Measurements from ENCODE around the gene TTC1.
"Not testable (repeated sequence)": the region's sequence is repeated elsewhere in the genome, so short reads cannot be mapped to it uniquely, and the experiment has no call there.

Gene TTC1

GRCh38 chr5:160008877-160009590, at the start of gene TTC1:
Gene TTC1, plus strand, starts transcription at chr5:160009139. Its CDS starts 1,390 bp downstream, at chr5:160010529.
- peak; percentile 97 for DNase-seq

- no peak for DNase-seq
Observed at GRCh38 chr5:159961176-159962160, 47.5 kb upstream of the TTC1 start.

GRCh38 chr5:159962214-159962613, 46.7 kb upstream of the TTC1 start:
- no peak for DNase-seq

- no peak for DNase-seq
Observed at GRCh38 chr5:159963935-159964334, 45.0 kb upstream of the TTC1 start.

- DNase-seq = no peak
Observed at GRCh38 chr5:159965031-159965837, 43.7 kb upstream of the TTC1 start.

- not testable (repeated sequence) for DNase-seq
Observed at GRCh38 chr5:159965838-159966128, 43.2 kb upstream of the TTC1 start.

GRCh38 chr5:159969966-159970365, 39.0 kb upstream of the TTC1 start:
- no peak for DNase-seq

GRCh38 chr5:159971038-159971437, 37.9 kb upstream of the TTC1 start:
- no peak for DNase-seq

GRCh38 chr5:159971514-159971913, 37.4 kb upstream of the TTC1 start:
- DNase-seq = no peak

- DNase-seq = no peak
Observed at GRCh38 chr5:159971931-159972461, 36.9 kb upstream of the TTC1 start.

- DNase-seq = no peak
Observed at GRCh38 chr5:159972538-159973362, 36.2 kb upstream of the TTC1 start.

GRCh38 chr5:159975462-159976019, 33.4 kb upstream of the TTC1 start:
- DNase-seq = no peak

GRCh38 chr5:159976921-159977320, 32.0 kb upstream of the TTC1 start:
- no peak for DNase-seq

- no peak for DNase-seq
Observed at GRCh38 chr5:159978358-159978757, 30.6 kb upstream of the TTC1 start.

GRCh38 chr5:159982421-159983173, 26.3 kb upstream of the TTC1 start:
- no peak for DNase-seq

- DNase-seq = peak; percentile 60
Observed at GRCh38 chr5:159987031-159987674, 21.8 kb upstream of the TTC1 start.

- DNase-seq = no peak
Observed at GRCh38 chr5:159990506-159990905, 18.4 kb upstream of the TTC1 start.

GRCh38 chr5:159992566-159992965, 16.4 kb upstream of the TTC1 start:
- no peak for DNase-seq

GRCh38 chr5:159993194-159993593, 15.7 kb upstream of the TTC1 start:
- no peak for DNase-seq

GRCh38 chr5:159995907-159996306, 13.0 kb upstream of the TTC1 start:
- no peak for DNase-seq

Measured in NCI-H2081 treated with DMSO at 0.1 percent for 48 hours (cell line).